Progenitor cell of endocrine pancreas (in vitro differentiated cells): ENCODE measurements around the gene RFX2. TPM values are rescaled to one million over a fixed set of nuclear protein-coding genes. Genes with fewer than 3 reads are reported as not detected.
A peak's percentile ranks its signal among the peaks of the same experiment; 100 is the strongest.

Experiments used
- DNase-seq: peaks from one replicate; pipeline ENCODE4 v3.0.0; 2021; ENCODE audit warnings: low spot score; ENCODE audit not compliant: unreplicated experiment
- H3K27ac Mint-ChIP-seq: 2 replicates; pipeline ENCODE4 v1.8.0; 2021; ENCODE audit warnings: mild to moderate bottlenecking, moderate library complexity, mixed read lengths
- H3K27me3 Mint-ChIP-seq: 2 replicates; pipeline ENCODE4 v1.8.0; 2021; ENCODE audit warnings: mixed read lengths
- H3K36me3 Mint-ChIP-seq: 2 replicates; pipeline ENCODE4 v1.8.0; 2022; ENCODE audit warnings: mixed read lengths; ENCODE audit not compliant: insufficient read depth
- H3K4me1 Mint-ChIP-seq: 2 replicates; pipeline ENCODE4 v1.8.0; 2021; ENCODE audit warnings: low read depth, mixed read lengths
- H3K4me3 Mint-ChIP-seq: 2 replicates; pipeline ENCODE4 v1.8.0; 2021; ENCODE audit warnings: low read depth, mild to moderate bottlenecking, moderate library complexity, mixed read lengths
- H3K9me3 Mint-ChIP-seq: 2 replicates; pipeline ENCODE4 v1.8.0; 2021; ENCODE audit warnings: low read depth, mixed read lengths
- CTCF ChIP-seq: fragments of 200-600 bp; sonication (generic); IDR thresholded peaks from one replicate; pipeline ENCODE4 v1.5.0; 2021; ENCODE audit warnings: antibody characterized with exemption, mild to moderate bottlenecking; ENCODE audit not compliant: unreplicated experiment
- total RNA-seq: library from RNA; stranded (reverse); gene quantifications from 2 replicates; pipeline ENCODE4 v1.2.1, GENCODE V29; 2021

RFX2 gene
- total RNA-seq, 1 donor from 2014 or later: 24.2 TPM

GRCh38 chr19:6125571-6125989, 15.3 kb upstream of the RFX2 start:
- peaks cover 14% of the 10 kb centered on the region for H3K9me3 Mint-ChIP-seq
- H3K4me1 Mint-ChIP-seq: no peaks in the 10 kb centered on the region
- no peaks in the 10 kb centered on the region for H3K27me3 Mint-ChIP-seq
- no peak overlapping the region for H3K4me3 Mint-ChIP-seq
- H3K36me3 Mint-ChIP-seq: no peaks in the 10 kb centered on the region
- H3K27ac Mint-ChIP-seq: no peak overlapping the region
- no peak for DNase-seq
- TF ChIP-seq CTCF: peak; percentile 70

GRCh38 chr19:6119031-6119430, 8.7 kb upstream of the RFX2 start:
- no peak for DNase-seq
- H3K27ac Mint-ChIP-seq: no peak overlapping the region
- H3K4me1 Mint-ChIP-seq: no peaks in the 10 kb centered on the region
- H3K9me3 Mint-ChIP-seq: no peaks in the 10 kb centered on the region
- H3K36me3 Mint-ChIP-seq: no peaks in the 10 kb centered on the region
- TF ChIP-seq CTCF: no peak
- no peak overlapping the region for H3K4me3 Mint-ChIP-seq
- no peaks in the 10 kb centered on the region for H3K27me3 Mint-ChIP-seq

GRCh38 chr19:6118043-6118442, 7.7 kb upstream of the RFX2 start:
- no peaks in the 10 kb centered on the region for H3K27me3 Mint-ChIP-seq
- H3K4me1 Mint-ChIP-seq: no peaks in the 10 kb centered on the region
- no peaks in the 10 kb centered on the region for H3K9me3 Mint-ChIP-seq
- no peaks in the 10 kb centered on the region for H3K36me3 Mint-ChIP-seq
- H3K4me3 Mint-ChIP-seq: no peak overlapping the region
- no peak for TF ChIP-seq CTCF
- H3K27ac Mint-ChIP-seq: no peak overlapping the region
- DNase-seq: no peak

- DNase-seq: no peak
- no peak overlapping the region for H3K27ac Mint-ChIP-seq
- H3K9me3 Mint-ChIP-seq: no peaks in the 10 kb centered on the region
- H3K4me3 Mint-ChIP-seq: no peak overlapping the region
- no peak for TF ChIP-seq CTCF
- no peaks in the 10 kb centered on the region for H3K27me3 Mint-ChIP-seq
- H3K4me1 Mint-ChIP-seq: no peaks in the 10 kb centered on the region
- H3K36me3 Mint-ChIP-seq: no peaks in the 10 kb centered on the region
These were observed 7.2 kb upstream of the RFX2 start for GRCh38 chr19:6117534-6117933.

GRCh38 chr19:6116749-6117430, 6.6 kb upstream of the RFX2 start:
- DNase-seq: no peak
- Mint-ChIP-seq H3K4me1 (no peaks in the 10 kb centered on the region), H3K4me3 (no peak overlapping the region), H3K9me3 (no peaks in the 10 kb centered on the region), H3K27ac (no peak overlapping the region), H3K27me3 (no peaks in the 10 kb centered on the region), H3K36me3 (no peaks in the 10 kb centered on the region)
- no peak for TF ChIP-seq CTCF
